ENCODE measurements around the gene SMLR1. TPM values are rescaled to one million over a fixed set of nuclear protein-coding genes. Genes with fewer than 3 reads are reported as not detected.

SMLR1 gene
- total RNA-seq: not detected
- not detected for polyA plus RNA-seq

DNA sequence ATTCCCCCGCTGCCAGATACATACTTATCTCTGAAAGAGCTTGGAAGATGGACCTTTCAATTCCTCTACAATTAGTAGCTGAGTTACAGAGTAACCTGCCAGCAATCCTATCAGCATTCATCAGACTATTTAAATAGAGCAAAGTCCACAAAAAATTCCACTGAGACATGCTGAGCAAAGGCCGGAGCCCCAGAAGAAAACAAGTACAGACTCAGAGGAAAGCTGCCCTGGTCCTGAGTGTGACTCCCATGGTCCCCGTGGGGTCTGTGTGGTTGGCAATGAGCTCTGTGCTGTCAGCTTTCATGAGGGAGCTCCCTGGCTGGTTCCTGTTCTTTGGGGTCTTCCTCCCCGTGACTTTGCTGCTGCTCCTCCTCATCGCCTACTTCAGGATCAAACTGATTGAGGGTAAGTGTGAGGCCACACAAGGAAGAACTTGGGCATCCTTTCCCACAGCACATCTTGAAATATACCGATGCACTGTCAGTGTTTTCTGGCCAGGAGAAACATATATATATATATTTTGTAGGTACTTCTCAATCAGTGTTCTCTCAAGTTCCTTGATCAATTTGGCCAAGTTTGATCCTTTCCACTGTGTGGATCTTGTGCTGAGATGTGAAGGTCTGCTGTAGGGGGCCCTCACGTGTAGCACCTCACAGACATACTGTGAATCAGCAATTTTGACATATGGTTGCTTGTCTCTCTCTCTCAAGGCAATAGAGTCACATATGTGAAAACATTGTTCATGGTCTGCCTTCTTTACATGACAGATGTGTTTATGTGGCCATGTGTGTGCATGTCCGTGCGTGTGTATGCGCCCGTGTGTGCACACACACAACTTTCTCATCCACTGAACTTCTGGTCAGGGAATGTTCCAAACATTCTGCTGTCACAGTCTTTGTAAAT, at the start of gene SMLR1:
SMLR1 (plus strand) TSS at position 160 of the 903 bp plus-strand sequence; CDS start at position 168, 8 bp downstream.
- Histone ChIP-seq H3K4me1 (no peaks in the 10 kb centered on the region), H3K9me3 (no peaks in the 10 kb centered on the region), H3K36me3 (no peaks in the 10 kb centered on the region), H3K4me3 (no peak within 1 kb of the TSS), H3K27me3 (no peaks in the 10 kb centered on the region), H3K27ac (no peak within 1 kb of the TSS)
- TF ChIP-seq EP300 (IDR thresholded peaks at IDR 0.05) (no peak), POLR2A (IDR thresholded peaks at IDR 0.05) (no peak), POLR2AphosphoS5 (IDR thresholded peaks at IDR 0.05) (no peak)
- TF ChIP-seq, protein P1, sequence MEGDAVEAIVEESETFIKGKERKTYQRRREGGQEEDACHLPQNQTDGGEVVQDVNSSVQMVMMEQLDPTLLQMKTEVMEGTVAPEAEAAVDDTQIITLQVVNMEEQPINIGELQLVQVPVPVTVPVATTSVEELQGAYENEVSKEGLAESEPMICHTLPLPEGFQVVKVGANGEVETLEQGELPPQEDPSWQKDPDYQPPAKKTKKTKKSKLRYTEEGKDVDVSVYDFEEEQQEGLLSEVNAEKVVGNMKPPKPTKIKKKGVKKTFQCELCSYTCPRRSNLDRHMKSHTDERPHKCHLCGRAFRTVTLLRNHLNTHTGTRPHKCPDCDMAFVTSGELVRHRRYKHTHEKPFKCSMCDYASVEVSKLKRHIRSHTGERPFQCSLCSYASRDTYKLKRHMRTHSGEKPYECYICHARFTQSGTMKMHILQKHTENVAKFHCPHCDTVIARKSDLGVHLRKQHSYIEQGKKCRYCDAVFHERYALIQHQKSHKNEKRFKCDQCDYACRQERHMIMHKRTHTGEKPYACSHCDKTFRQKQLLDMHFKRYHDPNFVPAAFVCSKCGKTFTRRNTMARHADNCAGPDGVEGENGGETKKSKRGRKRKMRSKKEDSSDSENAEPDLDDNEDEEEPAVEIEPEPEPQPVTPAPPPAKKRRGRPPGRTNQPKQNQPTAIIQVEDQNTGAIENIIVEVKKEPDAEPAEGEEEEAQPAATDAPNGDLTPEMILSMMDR (IDR thresholded peaks at IDR 0.05): no peak
- no peak for DNase-seq
- intact Hi-C loops (cut with DNase I): no loop called here
- 59 to 78% methylated on average over 11 of the region's 11 CpGs for WGBS, 2 donors

DNA sequence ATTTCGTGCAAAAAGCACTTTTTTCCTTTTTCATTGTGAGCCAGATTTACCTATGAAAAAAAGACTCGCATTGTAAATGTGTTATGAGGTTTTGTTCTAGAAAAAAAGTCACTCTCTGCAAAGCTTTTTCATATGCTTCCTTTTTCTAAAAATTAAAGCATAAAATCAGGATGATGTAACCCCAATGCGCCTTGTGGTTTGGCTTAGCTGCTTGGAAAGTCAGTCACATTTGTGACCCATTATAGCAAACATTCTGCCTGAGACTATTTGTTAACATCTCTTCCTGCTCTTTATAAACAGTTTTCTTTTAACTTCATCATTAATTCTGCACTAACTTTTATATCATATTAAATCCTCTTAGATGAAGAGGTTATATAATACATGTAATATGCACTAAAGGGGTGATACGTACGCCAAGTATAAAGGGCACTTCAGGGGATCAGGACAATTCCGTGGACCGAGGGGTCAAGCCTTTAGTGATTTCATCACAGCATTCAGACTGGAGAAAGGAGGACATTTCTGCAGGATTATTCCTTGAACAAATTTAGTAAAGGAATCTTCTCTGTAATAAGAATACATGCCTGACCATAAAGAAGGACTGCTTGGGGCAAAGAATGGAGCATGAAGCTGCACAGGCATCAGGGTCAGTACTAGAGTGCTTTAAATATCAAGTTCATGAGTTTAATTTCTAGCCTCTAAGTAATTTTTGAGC, 48.1 kb upstream of the SMLR1 start:
- Histone ChIP-seq H3K27me3 (no peaks in the 10 kb centered on the region), H3K9me3 (no peaks in the 10 kb centered on the region), H3K4me1 (peaks cover 0 to 31% (median 21%) of the 10 kb centered on the region in 4 donors), H3K36me3 (no peaks in the 10 kb centered on the region), H3K27ac (peak overlapping the region in 2 of 4 donors; percentile 40 to 51), H3K4me3 (no peak overlapping the region)
- intact Hi-C loops (cut with DNase I): no loop called here
- 61 to 81% methylated on average over 7 of the region's 7 CpGs for WGBS, 2 donors
- no peak for DNase-seq
- TF ChIP-seq EP300 (IDR thresholded peaks at IDR 0.05): no peak
- TF ChIP-seq, protein P1 (IDR thresholded peaks at IDR 0.05): no peak
- TF ChIP-seq POLR2AphosphoS5 (IDR thresholded peaks at IDR 0.05): no peak
- no peak for TF ChIP-seq POLR2A (IDR thresholded peaks at IDR 0.05)

DNA sequence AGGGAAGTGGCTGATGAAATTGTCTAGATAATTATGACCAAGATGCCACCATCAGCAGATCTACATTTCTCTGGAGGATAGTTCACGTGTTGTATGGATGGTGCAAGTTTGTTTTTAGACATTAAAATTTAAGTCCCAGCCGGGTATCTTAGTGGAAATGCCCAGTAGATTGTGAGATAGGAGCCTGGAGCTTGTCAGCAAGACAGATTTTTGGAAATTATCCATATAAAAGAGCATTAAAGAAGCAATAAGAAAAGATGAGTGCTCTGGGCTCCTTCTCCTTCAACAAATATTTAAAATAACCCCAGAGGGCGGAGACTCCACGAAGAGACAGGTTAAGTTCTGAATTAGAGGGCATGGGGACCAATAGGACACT, 47.6 kb upstream of the SMLR1 start:
- intact Hi-C loops (cut with DNase I): no loop called here
- WGBS, 2 donors: 51 to 57% methylated on average over 4 of the region's 4 CpGs

DNA sequence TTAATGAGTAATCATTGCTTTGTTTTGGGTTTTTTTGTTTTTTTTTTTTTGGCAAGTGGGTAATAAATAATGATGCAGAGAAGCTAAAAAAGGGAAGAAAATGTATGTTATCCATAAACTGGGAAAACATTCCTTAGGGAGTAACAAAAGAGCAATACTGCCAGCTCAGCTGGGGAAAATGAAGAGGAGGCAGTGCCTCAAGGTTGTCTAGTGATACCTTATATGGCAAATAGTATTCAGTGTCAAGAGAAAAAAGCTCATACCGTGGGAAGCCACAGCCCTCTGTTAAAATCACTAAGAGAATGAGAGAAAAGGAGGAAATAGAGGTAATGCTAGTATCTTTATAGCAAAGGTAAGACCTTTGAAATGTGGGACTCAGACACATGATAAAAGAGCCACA, 47.1 kb upstream of the SMLR1 start:
- DNase-seq: no peak
- Histone ChIP-seq H3K27me3 (no peaks in the 10 kb centered on the region), H3K27ac (peak overlapping the region in 1 of 4 donors; percentile 51), H3K9me3 (no peaks in the 10 kb centered on the region), H3K36me3 (no peaks in the 10 kb centered on the region), H3K4me3 (no peak overlapping the region), H3K4me1 (peaks cover 0 to 31% (median 21%) of the 10 kb centered on the region in 4 donors)
- intact Hi-C loops (cut with DNase I): no loop called here
- 28 to 52% methylated on average over 1 of the region's 1 CpG for WGBS, 2 donors
- no peak for TF ChIP-seq POLR2AphosphoS5 (IDR thresholded peaks at IDR 0.05)
- no peak for TF ChIP-seq POLR2A (IDR thresholded peaks at IDR 0.05)
- TF ChIP-seq, protein P1 (IDR thresholded peaks at IDR 0.05): no peak
- no peak for TF ChIP-seq EP300 (IDR thresholded peaks at IDR 0.05)

More for the DNA sequence above, 47.6 kb upstream of the SMLR1 start:
- H3K9me3 ChIP-seq: no peaks in the 10 kb centered on the region
- DNase-seq: no peak
- TF ChIP-seq, protein P1 (IDR thresholded peaks at IDR 0.05): no peak
- TF ChIP-seq EP300 (IDR thresholded peaks at IDR 0.05): no peak
- no peak for TF ChIP-seq POLR2A (IDR thresholded peaks at IDR 0.05)
- peak in 3 of 4 donors; percentile 23 to 70 (median 67) for TF ChIP-seq POLR2AphosphoS5 (IDR thresholded peaks at IDR 0.05)
- peak overlapping the region in 2 of 4 donors; percentile 40 to 51 for H3K27ac ChIP-seq
- H3K4me3 ChIP-seq: no peak overlapping the region
- H3K36me3 ChIP-seq: no peaks in the 10 kb centered on the region
- peaks cover 0 to 31% (median 21%) of the 10 kb centered on the region in 4 donors for H3K4me1 ChIP-seq
- no peaks in the 10 kb centered on the region for H3K27me3 ChIP-seq

Measured in sigmoid colon (tissue), 7 donors.